ENCODE results near the gene ZNF735. TPM values are rescaled to one million over a fixed set of nuclear protein-coding genes. Genes with fewer than 3 reads are reported as not detected.
"Not testable (repeated sequence)": the region's sequence is repeated elsewhere in the genome, so short reads cannot be mapped to it uniquely, and the experiment has no call there.

Gene ZNF735
- total RNA-seq: under 1 TPM in 1 of 8 experiments, not detected in 7; 0.28 TPM

- in situ Hi-C loops (cut with MboI; ENCODE audit: low pct_unique_long_range_greater_than_20kb in 2 of 9, low sequenced_read_pairs in 9 of 9, unreplicated experiment in 9 of 9): no loop called here
- Histone ChIP-seq H3K27ac (no peak within 1 kb of the TSS), H3K4me1 (replicated peaks in 1 of 2) (no peaks in the 10 kb centered on the region), H3K4me3 (no peak within 1 kb of the TSS)
- ATAC-seq (replicated peaks in 6 of 8): no peak
- WGBS, 10 experiments: 31 to 100% (median 65%) methylated on average over 1 to 7 of the region's 13 CpGs; no CpG with 5 or more reads in 4 of the 10 experiments
Measured at GRCh38 chr7:64206903-64207302, at the start of gene ZNF735. TSS of gene ZNF735 (plus strand) at chr7:64207203. CDS start at chr7:64207203, 0 bp downstream.

- ATAC-seq (replicated peaks in 6 of 8); H3K4me3 ChIP-seq; in situ Hi-C loops (cut with MboI; ENCODE audit: low pct_unique_long_range_greater_than_20kb in 2 of 9, low sequenced_read_pairs in 9 of 9, unreplicated experiment in 9 of 9); H3K4me1 ChIP-seq (replicated peaks in 1 of 2); H3K27ac ChIP-seq: not testable (repeated sequence)
- 7 to 89% (median 39%) methylated on average over 2 of the region's 2 CpGs; no CpG with 5 or more reads in 1 of the 10 experiments for WGBS, 10 experiments
Measured at GRCh38 chr7:64170974-64171373, 36.0 kb upstream of the ZNF735 start.

GRCh38 chr7:64174328-64174727 lies 32.7 kb upstream of the ZNF735 start:
- ATAC-seq (replicated peaks in 6 of 8): no peak
- H3K4me1 ChIP-seq (replicated peaks in 1 of 2): no peaks in the 10 kb centered on the region
- no peak overlapping the region for H3K4me3 ChIP-seq
- WGBS, 10 experiments: 0 to 60% (median 4%) methylated on average over 1 to 4 of the region's 5 CpGs; no CpG with 5 or more reads in 7 of the 10 experiments
- H3K27ac ChIP-seq: no peak overlapping the region
- in situ Hi-C loops (cut with MboI; ENCODE audit: low pct_unique_long_range_greater_than_20kb in 2 of 9, low sequenced_read_pairs in 9 of 9, unreplicated experiment in 9 of 9): no loop called here

- no peak overlapping the region for H3K27ac ChIP-seq
- in situ Hi-C loops (cut with MboI; ENCODE audit: low pct_unique_long_range_greater_than_20kb in 2 of 9, low sequenced_read_pairs in 9 of 9, unreplicated experiment in 9 of 9): loop anchor here in 1 of 9 experiments (25.0 kb wide), 1 partner anchor 437 kb away; no protein-coding TSS in a partner anchor
- H3K4me3 ChIP-seq: no peak overlapping the region
- no peaks in the 10 kb centered on the region for H3K4me1 ChIP-seq (replicated peaks in 1 of 2)
- no peak for ATAC-seq (replicated peaks in 6 of 8)
- WGBS, 10 experiments: 38% methylated on average over 2 of the region's 7 CpGs; no CpG with 5 or more reads in 9 of the 10 experiments
Measured at GRCh38 chr7:64174941-64175340, 32.1 kb upstream of the ZNF735 start.

GRCh38 chr7:64180989-64181388 lies 26.0 kb upstream of the ZNF735 start:
- no peak overlapping the region for H3K4me3 ChIP-seq
- in situ Hi-C loops (cut with MboI; ENCODE audit: low pct_unique_long_range_greater_than_20kb in 2 of 9, low sequenced_read_pairs in 9 of 9, unreplicated experiment in 9 of 9): loop anchor here in 1 of 9 experiments (25.0 kb wide), 1 partner anchor 431 kb away; no protein-coding TSS in a partner anchor
- no peak for ATAC-seq (replicated peaks in 6 of 8)

GRCh38 chr7:64181586-64181985 lies 25.4 kb upstream of the ZNF735 start:
- H3K4me1 ChIP-seq (replicated peaks in 1 of 2): no peaks in the 10 kb centered on the region
- no peak for ATAC-seq (replicated peaks in 6 of 8)
- WGBS, 10 experiments: 67 to 95% (median 86%) methylated on average over 3 to 37 of the region's 46 CpGs; no CpG with 5 or more reads in 5 of the 10 experiments
- H3K27ac ChIP-seq: no peak overlapping the region
- H3K4me3 ChIP-seq: no peak overlapping the region
- in situ Hi-C loops (cut with MboI; ENCODE audit: low pct_unique_long_range_greater_than_20kb in 2 of 9, low sequenced_read_pairs in 9 of 9, unreplicated experiment in 9 of 9): loop anchor here in 1 of 9 experiments (25.0 kb wide), 1 partner anchor 431 kb away; no protein-coding TSS in a partner anchor

More at GRCh38 chr7:64180989-64181388, 26.0 kb upstream of the ZNF735 start:
- H3K4me1 ChIP-seq (replicated peaks in 1 of 2): no peaks in the 10 kb centered on the region
- 7 to 80% (median 54%) methylated on average over 1 to 4 of the region's 4 CpGs for WGBS, 10 experiments
- no peak overlapping the region for H3K27ac ChIP-seq

- Histone ChIP-seq H3K4me3 (no peak overlapping the region), H3K4me1 (replicated peaks in 1 of 2) (no peaks in the 10 kb centered on the region), H3K27ac (no peak overlapping the region)
- no peak for ATAC-seq (replicated peaks in 6 of 8)
- in situ Hi-C loops (cut with MboI; ENCODE audit: low pct_unique_long_range_greater_than_20kb in 2 of 9, low sequenced_read_pairs in 9 of 9, unreplicated experiment in 9 of 9): loop anchor here in 1 of 9 experiments (25.0 kb wide), 1 partner anchor 430 kb away; no protein-coding TSS in a partner anchor
- WGBS, 10 experiments: 6 to 96% (median 75%) methylated on average over 4 to 12 of the region's 66 CpGs; no CpG with 5 or more reads in 4 of the 10 experiments
Measured at GRCh38 chr7:64182036-64182790, 24.8 kb upstream of the ZNF735 start.

- ATAC-seq (replicated peaks in 6 of 8): no peak
- Histone ChIP-seq H3K4me1 (replicated peaks in 1 of 2) (no peaks in the 10 kb centered on the region), H3K4me3 (no peak overlapping the region), H3K27ac (no peak overlapping the region)
- 21 to 70% (median 46%) methylated on average over 2 to 7 of the region's 31 CpGs; no CpG with 5 or more reads in 7 of the 10 experiments for WGBS, 10 experiments
- in situ Hi-C loops (cut with MboI; ENCODE audit: low pct_unique_long_range_greater_than_20kb in 2 of 9, low sequenced_read_pairs in 9 of 9, unreplicated experiment in 9 of 9): loop anchor here in 1 of 9 experiments (25.0 kb wide), 1 partner anchor 429 kb away; no protein-coding TSS in a partner anchor
Measured at GRCh38 chr7:64183126-64183742, 23.8 kb upstream of the ZNF735 start.

GRCh38 chr7:64183827-64184372 lies 23.1 kb upstream of the ZNF735 start:
- H3K4me1 ChIP-seq (replicated peaks in 1 of 2): no peaks in the 10 kb centered on the region
- H3K4me3 ChIP-seq: no peak overlapping the region
- ATAC-seq (replicated peaks in 6 of 8): no peak
- H3K27ac ChIP-seq: no peak overlapping the region
- WGBS, 10 experiments: 60 to 85% methylated on average over 1 to 5 of the region's 13 CpGs; no CpG with 5 or more reads in 8 of the 10 experiments
- in situ Hi-C loops (cut with MboI; ENCODE audit: low pct_unique_long_range_greater_than_20kb in 2 of 9, low sequenced_read_pairs in 9 of 9, unreplicated experiment in 9 of 9): loop anchor here in 1 of 9 experiments (25.0 kb wide), 1 partner anchor 428 kb away; no protein-coding TSS in a partner anchor

GRCh38 chr7:64184376-64184775 lies 22.6 kb upstream of the ZNF735 start:
- ATAC-seq (replicated peaks in 6 of 8): no peak
- no peaks in the 10 kb centered on the region for H3K4me1 ChIP-seq (replicated peaks in 1 of 2)
- in situ Hi-C loops (cut with MboI; ENCODE audit: low pct_unique_long_range_greater_than_20kb in 2 of 9, low sequenced_read_pairs in 9 of 9, unreplicated experiment in 9 of 9): loop anchor here in 1 of 9 experiments (25.0 kb wide), 1 partner anchor 428 kb away; no protein-coding TSS in a partner anchor
- H3K4me3 ChIP-seq: no peak overlapping the region
- H3K27ac ChIP-seq: no peak overlapping the region
- WGBS, 10 experiments: 90% methylated on average over 4 of the region's 12 CpGs; no CpG with 5 or more reads in 9 of the 10 experiments

GRCh38 chr7:64187408-64187807 lies 19.6 kb upstream of the ZNF735 start:
- in situ Hi-C loops (cut with MboI; ENCODE audit: low pct_unique_long_range_greater_than_20kb in 2 of 9, low sequenced_read_pairs in 9 of 9, unreplicated experiment in 9 of 9): loop anchor here in 1 of 9 experiments (25.0 kb wide), 1 partner anchor 425 kb away; no protein-coding TSS in a partner anchor
- Histone ChIP-seq H3K4me1 (replicated peaks in 1 of 2) (no peaks in the 10 kb centered on the region), H3K4me3 (no peak overlapping the region), H3K27ac (no peak overlapping the region)
- WGBS, 10 experiments: 0 to 16% (median 0%) methylated on average over 1 to 3 of the region's 3 CpGs; no CpG with 5 or more reads in 1 of the 10 experiments
- ATAC-seq (replicated peaks in 6 of 8): no peak

GRCh38 chr7:64192148-64192704 lies 14.8 kb upstream of the ZNF735 start:
- H3K27ac ChIP-seq: no peak overlapping the region
- ATAC-seq (replicated peaks in 6 of 8): no peak
- no peak overlapping the region for H3K4me3 ChIP-seq
- WGBS, 10 experiments: 40 to 85% (median 85%) methylated on average over 3 to 10 of the region's 24 CpGs; no CpG with 5 or more reads in 7 of the 10 experiments
- H3K4me1 ChIP-seq (replicated peaks in 1 of 2): no peaks in the 10 kb centered on the region
- in situ Hi-C loops (cut with MboI; ENCODE audit: low pct_unique_long_range_greater_than_20kb in 2 of 9, low sequenced_read_pairs in 9 of 9, unreplicated experiment in 9 of 9): loop anchor here in 1 of 9 experiments (25.0 kb wide), 1 partner anchor 420 kb away; no protein-coding TSS in a partner anchor
